Activated CD8-positive, alpha-beta memory T cell treated with anti-CD3 and anti-CD28 coated beads for 1 hour (primary cell): ENCODE data around the gene GSC2.

Experiments used
- DNase-seq, 2 donors: peaks; one replicate each; pipeline ENCODE4 v3.0.0-alpha.2; 2020; ENCODE audit warnings: low read depth in 1 of 2; ENCODE audit errors: extremely low read depth in 1 of 2

GSC2 gene

GRCh38 chr22:19121631-19122142 lies 28.4 kb downstream of the GSC2 start:
- DNase-seq, result peak in 1 of 2 donors; percentile 14

DNA sequence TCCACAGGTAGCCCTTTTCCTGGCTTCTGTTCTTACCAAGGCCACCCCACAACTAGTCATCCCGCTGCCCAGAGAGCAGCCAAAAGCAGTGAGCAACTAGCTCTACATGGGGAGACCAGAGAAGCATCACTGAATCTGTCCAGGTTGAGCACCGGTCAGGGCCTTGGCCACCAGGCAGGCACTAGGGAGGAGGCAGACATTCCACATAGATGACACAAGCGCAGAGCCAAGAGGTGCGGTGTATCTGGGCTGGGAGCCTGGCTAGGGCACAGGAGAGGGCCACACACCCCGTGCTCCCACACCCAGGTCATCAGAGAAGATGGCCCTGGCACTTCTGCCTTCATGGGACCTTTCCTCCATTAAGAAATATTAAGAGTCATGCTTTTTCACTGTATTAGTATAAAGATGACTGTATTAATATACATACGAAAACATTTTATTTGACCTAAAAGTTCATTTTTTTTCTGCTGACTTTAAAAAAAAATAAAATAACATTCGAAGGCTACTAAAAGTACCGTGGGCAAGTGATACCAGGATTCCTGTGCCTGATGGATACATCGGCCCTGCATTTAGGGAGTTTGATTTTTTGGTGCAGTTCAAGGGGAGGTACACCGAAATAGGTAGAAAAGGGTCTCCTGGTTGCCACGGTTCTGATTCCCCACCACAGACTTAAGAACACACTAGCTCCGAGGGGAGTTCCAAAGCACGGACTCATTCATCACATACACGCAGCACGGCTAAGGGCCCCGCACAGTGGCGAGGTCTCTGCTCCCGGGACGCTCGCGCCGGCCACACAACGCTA lies 29.1 kb downstream of the GSC2 start:
- DNase-seq, result no peak

GRCh38 chr22:19119949-19120348 lies 30.1 kb downstream of the GSC2 start:
- DNase-seq, result no peak

- no peak for DNase-seq
Observed at GRCh38 chr22:19118329-19118880, 31.7 kb downstream of the GSC2 start.

DNA sequence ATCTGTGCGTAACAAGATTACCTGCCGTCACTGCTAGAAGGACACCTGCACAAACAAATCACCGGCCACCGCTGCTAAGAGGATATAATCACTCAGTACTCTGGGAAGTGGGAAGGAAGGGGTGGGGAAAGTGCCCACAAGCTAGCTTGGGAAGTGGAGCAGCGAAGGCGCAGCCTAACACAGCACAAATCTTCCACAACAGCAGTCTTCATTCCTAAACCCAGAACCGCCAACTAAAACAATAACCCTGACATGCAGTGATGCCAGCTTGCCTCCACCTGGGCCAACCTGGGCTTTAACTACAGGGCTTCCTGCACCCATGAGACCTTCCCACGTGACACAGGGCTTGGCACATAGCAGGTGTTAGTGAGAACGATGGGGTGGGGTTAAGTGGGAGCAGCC lies 33.0 kb downstream of the GSC2 start:
- DNase-seq, result no peak

DNA sequence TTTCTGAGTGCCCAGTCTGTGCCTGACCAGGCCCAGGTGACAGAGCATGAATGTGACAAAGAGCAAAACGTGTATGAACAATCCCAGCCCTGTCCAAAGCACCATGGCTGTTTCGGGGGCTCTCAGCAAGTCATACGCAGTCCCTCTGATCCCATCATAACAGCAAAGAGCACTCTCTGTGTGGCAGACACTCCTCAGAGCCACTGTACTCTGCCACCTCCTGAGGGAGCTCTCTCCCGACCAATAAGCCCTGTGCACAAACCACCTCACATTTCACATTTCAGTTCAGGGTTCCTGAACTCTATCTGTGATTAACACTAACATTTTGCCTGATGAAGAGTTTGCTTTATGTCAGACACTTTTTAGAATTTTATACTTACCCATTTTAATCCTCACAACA lies 34.5 kb downstream of the GSC2 start:
- no peak for DNase-seq

- DNase-seq, result no peak
Observed at GRCh38 chr22:19114984-19115552, 35.0 kb downstream of the GSC2 start.

DNA sequence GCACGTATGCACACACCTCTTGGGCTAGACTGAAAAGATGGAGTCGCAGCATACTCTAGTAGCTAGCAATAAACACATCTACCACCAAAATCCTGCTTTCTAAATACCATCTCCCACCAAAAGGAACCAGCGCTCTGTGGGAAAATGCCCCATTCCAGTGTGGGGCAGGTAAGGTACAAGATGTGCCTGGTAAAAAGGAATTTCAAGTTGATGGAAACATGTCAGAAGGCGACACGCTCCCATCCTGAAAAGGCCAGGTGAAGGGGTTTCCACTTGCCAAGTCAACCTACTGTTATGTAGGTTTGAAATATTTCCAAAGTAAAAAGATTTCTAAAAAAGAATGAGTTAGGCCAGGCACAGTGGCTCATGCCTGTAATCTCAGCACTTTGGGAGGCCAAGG lies 36.7 kb downstream of the GSC2 start:
- no peak for DNase-seq

DNA sequence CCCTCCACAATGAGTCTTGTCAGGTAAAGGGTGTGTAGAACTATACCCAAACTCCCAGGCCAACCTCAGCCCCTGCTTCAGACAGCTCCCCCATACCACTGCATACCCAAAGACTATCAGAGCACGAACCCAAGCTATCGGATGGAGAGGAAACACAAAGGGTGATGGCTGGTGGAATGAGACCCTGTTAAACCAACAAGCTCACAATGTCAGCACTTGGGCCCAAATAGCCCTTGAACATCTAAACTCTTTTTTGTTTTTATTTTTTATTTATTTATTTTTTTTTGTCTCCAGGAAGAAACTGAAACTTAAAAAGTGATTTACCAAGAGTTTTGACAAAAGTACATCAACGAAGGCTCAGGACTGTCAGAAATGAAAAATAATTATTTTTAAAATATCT lies 38.5 kb downstream of the GSC2 start:
- no peak for DNase-seq

DNA sequence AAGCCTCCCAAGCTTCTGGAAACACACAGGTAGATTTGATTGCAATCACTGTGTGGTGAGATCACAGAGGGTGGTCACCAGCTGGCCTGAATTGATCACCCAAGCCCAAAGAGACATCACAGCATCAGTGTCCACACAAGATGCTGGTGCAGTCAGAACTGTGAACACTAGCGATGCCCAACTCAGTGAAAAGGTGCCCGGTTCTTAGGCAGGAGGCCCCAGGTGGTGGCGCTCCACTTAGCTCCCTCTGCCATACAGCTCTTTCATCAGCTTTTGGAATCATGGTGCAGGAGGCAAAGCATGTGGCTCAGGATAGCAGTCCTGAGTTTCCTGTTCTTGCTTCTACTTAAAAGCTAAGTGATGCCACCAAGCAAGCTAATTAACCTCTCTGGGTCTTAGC lies 39.0 kb downstream of the GSC2 start:
- DNase-seq, result no peak

- DNase-seq, result no peak
Observed at GRCh38 chr22:19110646-19111045, 39.4 kb downstream of the GSC2 start.

DNA sequence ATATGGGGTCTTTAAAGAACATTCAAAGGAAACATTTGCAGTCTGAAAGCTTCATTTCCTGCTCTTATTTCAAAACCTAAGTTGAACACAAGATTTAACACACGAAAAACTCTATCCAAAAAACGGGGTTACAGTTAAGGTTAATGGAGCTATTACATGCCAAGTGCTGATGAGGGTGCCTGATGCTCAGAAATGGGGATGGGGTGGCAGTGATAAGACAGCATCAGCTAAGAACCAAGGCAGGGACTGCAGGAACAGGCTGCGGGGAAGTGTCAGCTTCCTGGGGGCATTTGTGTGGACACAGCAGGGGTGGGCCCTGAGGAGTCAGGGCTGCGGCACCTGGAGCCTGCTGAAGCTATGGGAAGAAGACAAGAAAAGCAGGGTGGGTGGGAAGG lies 40.0 kb downstream of the GSC2 start:
- DNase-seq, result no peak

GRCh38 chr22:19109198-19110063 lies 40.7 kb downstream of the GSC2 start:
- DNase-seq, result peak in 1 of 2 donors; percentile 18

DNA sequence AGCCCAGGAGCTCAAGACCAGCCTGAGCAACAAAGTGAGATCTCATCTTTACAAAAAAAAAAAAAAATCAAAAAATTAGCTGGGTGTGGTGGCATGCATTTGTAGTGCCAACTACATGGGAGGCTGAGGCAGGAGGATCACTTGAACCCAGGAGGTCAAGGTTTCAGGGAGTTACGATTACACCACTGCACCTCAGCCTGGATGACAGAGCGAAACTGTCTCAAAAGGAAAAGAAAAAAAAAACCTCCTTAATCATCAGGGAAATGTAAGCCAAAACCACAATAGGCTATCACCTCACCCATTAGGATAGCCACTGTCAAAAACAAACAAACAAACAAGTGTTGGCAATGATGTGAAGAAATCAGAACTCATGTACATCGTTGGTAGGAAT lies 41.3 kb downstream of the GSC2 start:
- no peak for DNase-seq

DNA sequence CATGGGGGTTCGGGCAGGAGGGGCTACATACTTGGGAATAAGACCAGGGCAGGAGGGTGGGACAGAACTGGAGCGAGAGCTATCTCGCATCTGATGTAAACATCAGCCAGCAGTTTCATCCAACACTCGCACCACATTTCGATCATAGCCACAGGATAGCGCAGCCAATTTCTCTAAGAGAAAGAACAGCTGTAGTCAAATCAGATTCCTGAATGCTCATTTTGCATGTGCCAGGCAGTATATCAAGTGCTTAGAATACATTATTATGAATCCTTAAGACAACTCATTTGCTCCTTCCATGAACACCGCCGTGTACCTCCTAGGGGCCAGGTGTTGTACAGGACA lies 42.4 kb downstream of the GSC2 start:
- DNase-seq, result no peak

GRCh38 chr22:19106886-19107729 lies 43.0 kb downstream of the GSC2 start:
- DNase-seq, result no peak

GRCh38 chr22:19105867-19106802 lies 44.0 kb downstream of the GSC2 start:
- peak; percentile 17 to 26 for DNase-seq

- DNase-seq, result no peak
Observed at GRCh38 chr22:19105456-19105855, 44.6 kb downstream of the GSC2 start.
